Large intestine (tissue), 3 donors: ENCODE results near the gene CST1. TPM values are rescaled to one million over a fixed set of nuclear protein-coding genes. Genes with fewer than 3 reads are reported as not detected.
"Not testable (repeated sequence)": the region's sequence is repeated elsewhere in the genome, so short reads cannot be mapped to it uniquely, and the experiment has no call there.

ENCODE experiments used
- DNase-seq, 2 donors: peaks; one replicate each; pipeline versions ENCODE4 v3.0.0 to v3.0.0-alpha.2; 2013
- H3K27ac ChIP-seq: one replicate; pipeline ENCODE4 v1.5.1; 2013; ENCODE audit warnings: low read length
- H3K27me3 ChIP-seq: 2 replicates; pipeline ENCODE4 v1.6.1; 2013; ENCODE audit warnings: low read length; ENCODE audit not compliant: control insufficient read depth, insufficient read depth
- H3K36me3 ChIP-seq: 2 replicates; pipeline ENCODE4 v1.6.1; 2013; ENCODE audit warnings: low read length; ENCODE audit not compliant: control insufficient read depth, insufficient read depth
- H3K4me1 ChIP-seq: one replicate; pipeline ENCODE4 v1.6.1; 2013; ENCODE audit warnings: low read length; ENCODE audit not compliant: control insufficient read depth, insufficient read depth
- H3K4me3 ChIP-seq: one replicate; pipeline ENCODE4 v1.5.1; 2013; ENCODE audit warnings: low read length
- H3K9me3 ChIP-seq: one replicate; pipeline ENCODE4 v1.6.1; 2013; ENCODE audit warnings: mild to moderate bottlenecking, low read depth, low read length, moderate library complexity; ENCODE audit not compliant: control insufficient read depth
- WGBS: methylation state at CpG from one replicate; pipeline ENCODE4 v1.1.5; 2013; ENCODE audit warnings: low lambda C conversion rate; ENCODE audit not compliant: insufficient coverage; 5-methylcytosine and 5-hydroxymethylcytosine counted together
- polyA plus RNA-seq: library from polyadenylated mRNA; unstranded; fragments of 120-200 nt; gene quantifications from one replicate; pipeline ENCODE4 v1.2.1, GENCODE V29; 2013

Gene CST1
- polyA plus RNA-seq, 1 donor = not detected

GRCh38 chr20:23774081-23774480, 23.3 kb upstream of the CST1 start:
- Histone ChIP-seq H3K36me3 (no peaks in the 10 kb centered on the region), H3K4me3 (no peak overlapping the region)
- WGBS = no CpG with 5 or more reads among the region's 7 CpGs

GRCh38 chr20:23773579-23773978, 22.8 kb upstream of the CST1 start:
- Histone ChIP-seq H3K36me3 (no peaks in the 10 kb centered on the region), H3K9me3 (no peaks in the 10 kb centered on the region), H3K4me3 (no peak overlapping the region), H3K27me3 (no peaks in the 10 kb centered on the region), H3K4me1 (no peaks in the 10 kb centered on the region), H3K27ac (no peak overlapping the region)
- no peak for DNase-seq
- no CpG with 5 or more reads among the region's 4 CpGs for WGBS

More at GRCh38 chr20:23774081-23774480, 23.3 kb upstream of the CST1 start:
- no peak overlapping the region for H3K27ac ChIP-seq
- H3K27me3 ChIP-seq = no peaks in the 10 kb centered on the region
- H3K9me3 ChIP-seq = no peaks in the 10 kb centered on the region
- H3K4me1 ChIP-seq = no peaks in the 10 kb centered on the region
- DNase-seq = no peak

- no peak overlapping the region for H3K27ac ChIP-seq
- no peaks in the 10 kb centered on the region for H3K4me1 ChIP-seq
- no peaks in the 10 kb centered on the region for H3K36me3 ChIP-seq
- no peak overlapping the region for H3K4me3 ChIP-seq
- no peaks in the 10 kb centered on the region for H3K27me3 ChIP-seq
- no peaks in the 10 kb centered on the region for H3K9me3 ChIP-seq
- no CpG with 5 or more reads among the region's 8 CpGs for WGBS
- no peak for DNase-seq
These were observed 22.4 kb upstream of the CST1 start for GRCh38 chr20:23773127-23773526.

DNA sequence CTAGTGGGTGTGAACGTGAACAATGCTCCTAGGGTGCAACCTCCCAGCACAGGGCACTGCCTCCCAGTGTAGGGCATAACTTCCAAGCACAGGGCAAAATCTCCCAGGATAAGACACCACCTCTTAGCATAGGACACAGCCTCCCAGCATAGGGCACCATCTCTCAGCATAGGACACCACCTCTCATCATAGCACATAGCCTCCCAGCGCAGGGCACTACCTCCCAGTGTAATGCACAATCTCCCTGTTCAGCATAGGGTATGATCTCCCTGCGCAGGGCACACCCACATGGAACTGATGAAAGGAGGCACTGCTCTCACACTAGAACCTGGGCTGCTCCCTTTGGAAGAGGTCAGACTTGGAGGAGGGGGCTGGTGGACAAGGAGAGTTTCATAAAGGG, 21.3 kb upstream of the CST1 start:
- H3K9me3 ChIP-seq = no peaks in the 10 kb centered on the region
- H3K4me3 ChIP-seq = no peak overlapping the region
- no CpG with 5 or more reads among the region's 3 CpGs for WGBS
- DNase-seq = no peak
- no peak overlapping the region for H3K27ac ChIP-seq
- H3K36me3 ChIP-seq = no peaks in the 10 kb centered on the region
- H3K27me3 ChIP-seq = no peaks in the 10 kb centered on the region
- no peaks in the 10 kb centered on the region for H3K4me1 ChIP-seq

DNA sequence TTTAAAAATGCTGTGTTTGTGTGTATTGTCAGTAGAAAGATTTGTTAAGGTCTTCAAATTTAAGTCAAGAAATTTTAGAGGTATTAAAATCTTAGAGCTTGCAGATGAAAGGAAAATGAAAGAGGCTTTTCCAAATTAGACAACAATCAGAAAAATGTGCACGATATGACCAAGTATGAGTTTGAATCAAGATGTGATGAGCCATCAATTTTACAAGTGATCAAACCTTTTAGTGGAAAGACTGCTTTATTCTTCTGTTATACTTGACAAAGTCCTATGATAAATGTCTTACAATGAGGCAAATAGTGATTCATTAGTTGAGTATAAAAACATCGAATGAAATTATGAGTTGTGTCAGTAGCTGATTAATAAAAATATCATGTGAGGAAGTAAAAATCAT, 19.6 kb upstream of the CST1 start:
- no peak overlapping the region for H3K4me3 ChIP-seq
- H3K4me1 ChIP-seq = no peaks in the 10 kb centered on the region
- H3K27me3 ChIP-seq = no peaks in the 10 kb centered on the region
- H3K9me3 ChIP-seq = no peaks in the 10 kb centered on the region
- WGBS = 100% methylated on average over 1 of the region's 2 CpGs
- H3K36me3 ChIP-seq = no peaks in the 10 kb centered on the region
- DNase-seq = no peak
- H3K27ac ChIP-seq = no peak overlapping the region

- H3K4me1 ChIP-seq, H3K4me3 ChIP-seq, H3K9me3 ChIP-seq, H3K27me3 ChIP-seq, H3K36me3 ChIP-seq, H3K27ac ChIP-seq, DNase-seq: not testable (repeated sequence)
These were observed 17.8 kb upstream of the CST1 start for GRCh38 chr20:23768520-23768919.

DNA sequence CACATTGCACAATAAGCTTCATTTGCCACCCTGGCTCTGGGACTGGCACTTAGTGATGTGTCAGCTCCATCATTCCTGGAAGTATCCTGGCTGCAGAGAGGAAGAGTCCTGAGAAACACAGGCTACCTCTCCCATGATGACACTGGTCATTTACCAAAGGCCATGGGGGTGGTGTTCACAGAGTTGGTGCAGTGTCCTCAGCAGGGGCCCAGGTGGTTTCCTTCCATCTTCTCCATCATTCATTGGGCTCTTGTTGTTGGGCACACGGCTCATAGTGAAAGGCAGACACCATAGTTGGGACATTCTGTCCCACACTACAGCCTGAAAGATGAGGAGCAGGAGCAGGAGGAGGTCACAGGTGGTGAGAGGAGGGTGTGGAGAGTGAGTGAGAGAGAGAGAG, 15.8 kb upstream of the CST1 start:
- Histone ChIP-seq H3K27me3 (no peaks in the 10 kb centered on the region), H3K36me3 (no peaks in the 10 kb centered on the region), H3K4me1 (no peaks in the 10 kb centered on the region), H3K9me3 (no peaks in the 10 kb centered on the region), H3K4me3 (no peak overlapping the region), H3K27ac (no peak overlapping the region)
- no CpG with 5 or more reads among the region's 1 CpG for WGBS
- DNase-seq = no peak

GRCh38 chr20:23765578-23765977, 14.8 kb upstream of the CST1 start:
- no peak overlapping the region for H3K27ac ChIP-seq
- no CpG with 5 or more reads among the region's 5 CpGs for WGBS

GRCh38 chr20:23764630-23765029, 13.9 kb upstream of the CST1 start:
- not testable (repeated sequence) for DNase-seq, H3K4me1 ChIP-seq, H3K4me3 ChIP-seq, H3K36me3 ChIP-seq, H3K9me3 ChIP-seq, H3K27ac ChIP-seq, H3K27me3 ChIP-seq
- WGBS = no CpG with 5 or more reads among the region's 2 CpGs

More at GRCh38 chr20:23765578-23765977, 14.8 kb upstream of the CST1 start:
- Histone ChIP-seq H3K27me3 (no peaks in the 10 kb centered on the region), H3K36me3 (no peaks in the 10 kb centered on the region), H3K9me3 (no peaks in the 10 kb centered on the region), H3K4me1 (no peaks in the 10 kb centered on the region), H3K4me3 (no peak overlapping the region)
- no peak for DNase-seq

- Histone ChIP-seq H3K4me1 (no peaks in the 10 kb centered on the region), H3K9me3 (no peaks in the 10 kb centered on the region), H3K27ac (no peak overlapping the region), H3K36me3 (no peaks in the 10 kb centered on the region), H3K4me3 (no peak overlapping the region), H3K27me3 (no peaks in the 10 kb centered on the region)
- no peak for DNase-seq
These were observed 12.6 kb upstream of the CST1 start for GRCh38 chr20:23763345-23763744.

DNA sequence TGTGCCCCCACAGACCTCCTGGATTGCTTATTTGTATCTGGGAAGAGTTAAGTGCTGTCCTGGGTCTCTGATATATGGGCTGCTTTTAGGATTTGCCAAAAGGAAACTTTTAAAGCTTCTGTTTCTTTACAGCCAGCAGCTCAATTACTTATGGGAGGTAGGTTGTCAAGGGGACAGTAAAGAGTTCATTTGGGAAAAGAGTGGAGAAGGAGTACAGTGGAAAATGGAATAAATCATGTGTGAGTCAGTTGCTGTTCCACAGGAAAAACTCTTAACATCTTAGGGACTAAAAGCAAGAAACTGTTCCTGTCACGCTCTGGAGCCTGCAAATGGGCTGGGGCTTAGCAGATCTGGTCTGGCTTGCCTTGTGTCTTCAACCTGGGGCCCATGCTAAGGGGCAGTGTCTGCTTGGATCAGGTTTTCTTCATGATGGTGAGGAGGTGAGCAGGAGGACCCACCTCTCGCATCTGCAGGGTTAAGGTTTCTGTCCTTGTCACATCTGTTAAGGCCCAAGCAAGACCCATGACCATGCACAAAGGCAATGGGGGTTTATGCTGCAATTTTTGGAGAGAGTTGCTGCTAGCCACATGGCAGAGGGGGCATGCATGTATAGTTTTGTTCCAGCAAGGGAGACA, 8.7 kb upstream of the CST1 start:
- no peak overlapping the region for H3K27ac ChIP-seq
- no peaks in the 10 kb centered on the region for H3K36me3 ChIP-seq
- no peaks in the 10 kb centered on the region for H3K27me3 ChIP-seq
- H3K4me3 ChIP-seq = no peak overlapping the region
- no peaks in the 10 kb centered on the region for H3K4me1 ChIP-seq
- no peak for DNase-seq
- no CpG with 5 or more reads among the region's 2 CpGs for WGBS
- no peaks in the 10 kb centered on the region for H3K9me3 ChIP-seq
